Eye (tissue), 1 donor: ENCODE data around the gene FUBP3.

Source experiments
- DNase-seq: peaks from one replicate; pipeline ENCODE4 v3.0.0-alpha.2; 2015

Gene FUBP3

GRCh38 chr9:130635721-130636647, 56.6 kb downstream of the FUBP3 start:
- no peak for DNase-seq

DNA sequence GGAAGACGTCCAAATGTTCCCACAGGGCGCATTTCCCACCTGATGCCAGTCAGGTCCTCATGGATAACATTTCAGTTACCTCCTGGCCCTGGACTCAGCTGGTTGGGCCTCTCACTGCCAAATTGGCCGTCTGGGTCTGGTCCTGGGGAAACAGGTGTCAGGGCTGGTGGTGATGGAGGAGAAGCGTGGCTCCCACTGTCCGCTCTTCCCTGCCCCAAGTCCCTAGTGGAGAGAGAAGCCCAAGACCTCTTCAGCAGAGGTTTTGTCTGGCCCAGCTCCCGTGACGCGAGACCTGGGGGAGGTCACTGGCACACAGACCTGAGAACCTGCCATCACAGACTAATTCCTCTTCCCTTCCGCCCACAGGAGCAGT, 57.3 kb downstream of the FUBP3 start:
- DNase-seq = no peak

DNA sequence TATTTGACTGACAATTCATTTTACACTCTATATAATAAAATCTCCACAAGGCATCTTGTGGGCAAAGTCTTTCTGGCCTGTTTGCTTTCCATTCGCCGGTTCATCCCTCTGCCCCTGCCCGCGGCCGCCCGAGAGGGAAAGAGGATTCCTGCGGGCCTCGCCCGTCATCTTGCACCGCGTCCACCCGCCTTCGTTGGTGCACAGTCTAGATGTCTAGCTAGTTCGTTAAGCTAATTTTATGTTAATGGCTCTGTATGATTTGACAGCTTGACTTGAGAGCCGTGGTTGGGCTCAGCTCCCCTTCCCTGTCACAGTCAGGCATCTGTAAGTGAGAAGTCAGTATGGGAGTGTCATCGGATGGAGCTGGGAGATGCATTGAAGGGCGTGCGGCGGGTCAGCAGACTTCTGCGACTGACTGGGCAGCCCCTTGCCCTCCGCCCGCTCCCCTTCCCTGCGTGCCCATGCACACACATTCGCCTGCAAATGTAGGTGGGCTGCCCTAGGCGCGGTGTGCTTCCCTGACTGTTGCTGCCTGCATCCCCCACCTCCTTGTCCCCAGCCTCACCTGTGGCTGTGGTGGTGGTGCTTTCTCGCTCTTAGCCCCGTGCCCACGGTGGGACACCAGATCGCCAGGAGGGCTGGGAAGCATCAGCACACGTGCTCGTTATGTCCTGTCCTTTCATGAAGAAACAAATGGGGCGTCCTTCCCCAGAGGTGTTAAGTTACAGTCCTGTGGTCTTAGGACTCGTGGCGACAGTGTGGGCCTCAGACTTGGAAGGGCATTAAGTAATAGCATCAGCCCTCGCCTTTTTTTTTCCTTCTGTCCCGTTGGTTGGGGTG, 59.1 kb downstream of the FUBP3 start:
- peak; percentile 14 for DNase-seq

DNA sequence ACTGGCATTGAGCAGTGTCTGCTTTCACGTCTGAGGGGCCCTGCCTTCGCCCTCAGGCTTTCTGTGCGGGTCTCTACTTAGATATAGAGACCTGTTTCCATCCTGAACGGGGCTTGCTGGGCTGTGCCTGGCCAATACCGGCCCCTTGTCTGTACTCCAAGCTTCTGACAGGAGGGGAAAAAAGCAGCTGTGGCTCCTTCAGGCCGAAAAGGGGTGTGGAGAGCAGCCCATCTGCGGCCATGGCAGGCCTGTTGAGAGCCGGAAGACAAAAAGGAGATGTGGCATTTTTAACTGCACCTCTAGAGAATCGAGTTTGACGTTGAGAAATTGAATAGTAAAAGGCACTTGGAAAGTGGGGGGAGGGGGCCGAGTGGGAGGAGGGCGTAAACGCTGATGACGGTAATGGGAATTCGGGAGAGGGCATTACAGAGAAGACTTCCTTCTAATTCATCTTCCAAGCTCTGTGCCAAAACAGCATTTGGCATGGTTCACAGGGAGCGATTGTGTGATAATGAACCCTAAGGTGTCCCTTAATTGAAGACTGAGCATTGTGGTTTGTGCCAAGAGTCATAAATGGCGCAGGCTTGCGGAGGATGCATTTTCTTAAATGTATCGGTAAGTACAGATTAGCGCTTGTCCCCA, 59.9 kb downstream of the FUBP3 start:
- DNase-seq = peak; percentile 18

DNA sequence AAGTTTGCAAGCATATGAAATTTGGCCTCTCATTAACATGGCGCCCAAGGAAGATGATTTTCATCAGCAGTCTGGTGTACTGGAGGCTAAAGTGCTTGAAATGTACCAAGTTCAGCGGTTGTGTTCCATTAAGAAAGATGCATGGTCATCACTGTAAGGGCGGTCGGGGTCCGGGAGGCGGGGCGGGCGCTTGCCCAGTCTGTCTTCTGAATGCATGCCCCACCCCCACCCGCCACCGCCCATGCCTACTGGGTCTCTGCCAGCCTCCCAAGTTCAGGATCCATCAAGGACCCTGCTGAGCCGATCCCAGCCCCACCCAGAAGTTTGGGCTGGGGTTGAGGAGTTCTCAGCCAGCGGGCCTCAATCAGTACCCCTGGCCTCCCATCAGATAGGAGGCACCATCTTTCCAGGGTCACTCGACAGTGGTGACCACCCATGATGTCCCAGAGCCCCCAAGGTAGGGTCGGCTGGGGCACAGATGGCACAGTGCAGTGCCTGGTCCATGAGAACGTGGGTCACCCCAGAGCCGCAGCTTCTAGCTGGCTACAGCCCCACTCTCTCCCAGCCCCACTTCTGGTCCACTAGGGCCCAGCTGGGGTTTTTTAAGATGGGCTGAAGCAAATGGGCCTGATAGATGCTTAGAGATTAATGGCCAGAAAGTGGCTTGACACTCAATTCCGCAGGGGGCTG, 60.6 kb downstream of the FUBP3 start:
- DNase-seq = no peak

GRCh38 chr9:130640681-130641080, 61.3 kb downstream of the FUBP3 start:
- no peak for DNase-seq

- DNase-seq = no peak
Observed at GRCh38 chr9:130642926-130643325, 63.5 kb downstream of the FUBP3 start.

GRCh38 chr9:130651221-130651620, 71.8 kb downstream of the FUBP3 start:
- no peak for DNase-seq

- no peak for DNase-seq
Observed at GRCh38 chr9:130651752-130652151, 72.4 kb downstream of the FUBP3 start.

GRCh38 chr9:130654879-130655278, 75.5 kb downstream of the FUBP3 start:
- DNase-seq = no peak

DNA sequence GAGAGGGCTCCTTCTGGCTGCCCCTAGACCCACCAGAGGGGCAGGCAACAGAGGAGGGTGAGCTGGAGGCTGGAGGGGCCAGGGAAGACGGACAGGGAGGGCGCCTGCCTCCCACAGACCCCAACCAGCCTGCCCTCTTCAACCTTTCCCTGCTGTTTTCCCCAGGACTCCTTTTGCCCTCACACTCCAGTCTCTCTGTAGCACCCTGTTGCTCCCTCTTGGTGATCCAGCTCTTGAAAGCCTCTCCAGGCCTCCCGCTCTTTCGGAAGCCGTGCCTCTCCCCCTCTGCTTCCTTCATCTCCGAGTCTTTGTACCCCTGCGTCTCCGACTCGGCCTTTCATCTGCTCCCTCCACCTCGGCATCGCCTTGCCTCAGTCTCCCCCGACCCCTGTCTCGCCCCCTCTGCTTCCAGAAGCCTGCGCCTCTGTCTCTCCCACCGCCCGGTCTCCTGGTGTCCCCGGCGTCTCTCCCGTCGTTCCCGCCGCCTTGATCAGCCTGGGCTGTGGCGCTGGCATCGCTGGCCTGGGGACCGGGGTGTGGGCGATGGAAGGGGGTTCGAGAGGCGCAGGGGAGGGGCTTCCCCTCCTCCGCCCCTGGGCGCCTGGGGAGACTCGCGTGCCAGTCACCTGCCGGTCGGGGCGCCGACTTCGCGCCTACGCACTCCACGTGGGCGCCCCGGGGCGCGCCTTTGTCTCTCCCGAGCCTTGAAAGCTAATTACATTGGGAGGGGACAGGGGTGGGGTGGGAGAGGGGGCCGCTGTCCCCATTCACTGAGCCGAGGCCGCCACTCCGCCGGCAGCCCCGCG, 79.7 kb downstream of the FUBP3 start:
- no peak for DNase-seq

- peak; percentile 58 for DNase-seq
Observed at GRCh38 chr9:130659699-130660248, 80.4 kb downstream of the FUBP3 start.

GRCh38 chr9:130660326-130660682, 80.9 kb downstream of the FUBP3 start:
- peak; percentile 33 for DNase-seq

DNA sequence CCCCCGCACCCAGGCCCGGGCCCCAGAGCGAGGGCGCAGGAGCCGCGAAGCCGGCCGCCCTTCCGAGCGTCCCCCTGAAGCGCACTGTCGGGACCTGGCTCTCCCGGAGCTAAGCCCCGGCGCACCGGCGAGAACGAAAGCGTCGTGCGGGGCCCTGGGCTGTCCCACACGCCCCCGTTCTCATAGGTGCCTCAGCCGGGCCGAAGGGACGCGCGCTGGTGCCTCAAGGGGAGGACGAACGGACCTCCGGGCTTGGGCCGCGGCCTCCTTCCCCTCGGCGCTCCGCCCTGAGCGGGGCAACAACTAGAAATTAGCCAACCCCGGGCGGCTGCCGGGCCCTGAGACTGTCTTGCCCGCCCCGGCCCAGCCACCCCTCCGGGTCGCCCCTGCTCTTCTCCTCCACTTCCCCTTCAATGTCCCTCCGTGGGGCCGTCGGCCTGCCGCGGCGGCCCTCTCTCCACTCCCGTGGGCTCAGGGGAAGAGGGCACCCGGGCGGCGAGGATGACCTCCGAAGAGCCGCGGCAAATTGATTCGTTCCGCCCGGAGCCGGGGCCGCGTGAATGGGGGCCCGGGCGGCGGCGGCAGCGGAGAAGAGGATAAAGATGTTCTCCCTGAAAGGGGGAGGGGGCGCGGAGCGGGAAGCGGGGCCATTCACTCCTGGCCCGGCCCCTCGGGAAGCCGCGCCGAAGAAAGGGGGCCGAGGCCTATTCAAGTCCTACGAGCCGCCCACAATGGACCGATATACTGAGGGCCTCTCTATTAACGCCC, 81.5 kb downstream of the FUBP3 start:
- DNase-seq = peak; percentile 52

DNA sequence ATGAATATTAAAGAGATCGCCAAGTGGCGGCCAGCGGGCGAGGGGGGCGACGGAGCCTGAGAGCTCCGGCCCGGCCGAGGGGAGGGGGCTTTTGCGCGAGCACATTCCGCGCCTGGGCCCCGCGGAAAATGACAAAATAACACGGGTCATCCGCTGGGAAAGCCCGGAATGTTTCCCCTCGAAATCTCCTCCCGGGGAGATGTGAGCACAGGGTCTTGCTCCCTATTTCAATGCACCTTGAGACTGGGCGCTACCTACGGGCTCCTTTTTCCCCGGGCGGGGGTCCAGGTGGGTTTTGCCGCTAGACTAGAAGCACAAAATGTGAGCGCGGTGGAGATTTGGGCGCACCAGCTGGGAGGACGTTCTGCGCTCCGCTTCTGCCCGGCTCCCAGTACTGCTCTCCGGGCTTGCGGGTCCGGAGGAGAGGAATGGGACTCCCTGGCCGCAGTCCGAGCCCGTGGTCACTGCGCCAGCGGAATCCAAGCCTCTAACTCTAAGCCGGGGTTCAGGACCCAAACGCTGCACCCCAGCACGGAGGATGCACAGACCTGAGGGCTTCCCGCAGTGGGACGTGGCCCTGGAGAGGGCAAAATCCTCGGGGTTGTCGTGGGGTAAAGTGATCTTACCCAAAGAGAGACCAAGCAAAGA, 82.2 kb downstream of the FUBP3 start:
- peak; percentile 57 for DNase-seq

DNA sequence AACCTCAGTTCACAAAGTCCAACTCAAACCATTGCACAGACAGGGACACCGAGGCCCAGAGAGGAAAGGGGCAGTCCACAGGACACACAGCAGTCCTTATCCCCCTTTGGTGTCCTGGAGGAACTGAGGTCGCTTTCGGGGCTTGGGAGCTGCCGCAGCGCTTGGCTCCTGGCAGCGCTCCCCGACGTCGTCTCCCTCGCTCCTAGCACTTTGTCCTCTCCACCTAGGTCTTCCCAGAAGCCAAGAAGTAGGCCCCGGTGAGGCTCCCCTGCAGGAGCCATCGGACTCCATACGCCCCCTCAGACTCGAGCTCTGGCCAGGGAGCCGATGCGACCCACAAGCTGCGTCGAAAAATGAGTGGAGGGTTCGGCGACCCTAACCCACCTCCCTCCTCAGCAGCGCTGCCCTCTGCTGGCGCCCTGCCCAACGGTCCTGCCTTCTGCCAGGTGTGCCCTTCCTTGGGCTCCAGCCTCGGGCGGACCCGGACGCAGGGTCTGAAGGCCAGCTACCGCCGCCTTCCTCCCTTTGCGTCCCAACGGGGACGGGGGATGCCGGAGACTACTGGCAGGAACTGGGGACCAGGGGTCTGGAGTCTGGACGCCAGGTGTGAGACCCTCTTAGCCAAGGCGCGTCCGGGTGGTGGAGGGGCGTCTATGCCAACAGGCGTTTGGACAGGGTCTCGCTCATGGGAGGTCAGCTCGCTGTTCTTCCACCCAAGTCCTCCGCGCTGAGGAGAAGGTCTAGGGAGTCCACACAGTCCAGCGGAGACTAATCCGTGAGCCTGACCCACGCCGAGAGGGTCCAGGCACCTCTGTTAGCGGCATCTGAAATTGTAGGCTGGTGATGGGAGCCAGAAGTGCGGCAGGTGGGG, 83.0 kb downstream of the FUBP3 start:
- peak; percentile 49 for DNase-seq

GRCh38 chr9:130662970-130663257, 83.5 kb downstream of the FUBP3 start:
- peak; percentile 55 for DNase-seq

DNA sequence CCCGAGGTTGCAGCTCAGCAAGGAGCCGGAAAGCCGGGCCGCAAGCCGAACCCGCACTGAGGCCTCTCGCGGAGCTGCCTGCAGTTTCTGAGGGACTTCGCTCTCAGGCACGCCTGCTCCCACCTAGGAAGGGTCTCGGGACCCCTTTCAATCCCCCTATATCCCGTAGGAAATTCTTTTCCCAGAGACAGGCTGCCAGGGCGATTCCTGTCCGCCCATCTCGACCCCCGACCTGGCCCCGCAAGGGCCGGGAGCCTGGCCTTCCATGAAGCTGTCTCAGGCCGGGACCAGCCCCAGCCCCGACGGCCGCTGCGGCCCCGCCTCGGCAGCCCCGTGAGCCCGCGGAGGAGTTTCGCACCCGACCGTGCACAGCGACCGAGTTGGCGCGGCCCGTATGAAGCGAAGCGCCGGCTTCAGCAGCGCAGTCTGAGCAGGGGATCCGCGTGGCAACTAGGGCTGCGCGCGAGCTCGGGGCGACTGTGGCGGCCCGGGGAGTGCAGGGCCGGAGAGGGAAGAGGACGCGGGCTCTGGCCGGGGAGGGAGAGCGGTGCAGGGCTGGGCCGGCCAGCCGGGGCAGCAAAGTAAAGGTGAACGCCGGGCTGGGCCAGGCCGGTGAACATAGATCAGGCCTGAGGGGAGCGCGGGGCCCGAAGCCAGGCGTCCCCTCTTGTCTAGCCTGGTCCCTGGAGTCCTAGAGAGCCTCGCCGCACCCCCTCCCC, 84.0 kb downstream of the FUBP3 start:
- DNase-seq = peak; percentile 57

- peak; percentile 55 for DNase-seq
Observed at GRCh38 chr9:130663977-130664250, 84.5 kb downstream of the FUBP3 start.
